Amniotic epithelial cell (primary cell): ENCODE measurements around the gene IGFLR1.
A peak's percentile ranks its signal among the peaks of the same experiment; 100 is the strongest.
"Not testable (repeated sequence)": the region's sequence is repeated elsewhere in the genome, so short reads cannot be mapped to it uniquely, and the experiment has no call there.

Experiments
- DNase-seq: peaks from one replicate; pipeline ENCODE4 v3.0.0-alpha.2; 2010; ENCODE audit warnings: low read depth

The IGFLR1 gene

GRCh38 chr19:35777086-35777841, 35.0 kb upstream of the IGFLR1 start:
- no peak for DNase-seq

DNA sequence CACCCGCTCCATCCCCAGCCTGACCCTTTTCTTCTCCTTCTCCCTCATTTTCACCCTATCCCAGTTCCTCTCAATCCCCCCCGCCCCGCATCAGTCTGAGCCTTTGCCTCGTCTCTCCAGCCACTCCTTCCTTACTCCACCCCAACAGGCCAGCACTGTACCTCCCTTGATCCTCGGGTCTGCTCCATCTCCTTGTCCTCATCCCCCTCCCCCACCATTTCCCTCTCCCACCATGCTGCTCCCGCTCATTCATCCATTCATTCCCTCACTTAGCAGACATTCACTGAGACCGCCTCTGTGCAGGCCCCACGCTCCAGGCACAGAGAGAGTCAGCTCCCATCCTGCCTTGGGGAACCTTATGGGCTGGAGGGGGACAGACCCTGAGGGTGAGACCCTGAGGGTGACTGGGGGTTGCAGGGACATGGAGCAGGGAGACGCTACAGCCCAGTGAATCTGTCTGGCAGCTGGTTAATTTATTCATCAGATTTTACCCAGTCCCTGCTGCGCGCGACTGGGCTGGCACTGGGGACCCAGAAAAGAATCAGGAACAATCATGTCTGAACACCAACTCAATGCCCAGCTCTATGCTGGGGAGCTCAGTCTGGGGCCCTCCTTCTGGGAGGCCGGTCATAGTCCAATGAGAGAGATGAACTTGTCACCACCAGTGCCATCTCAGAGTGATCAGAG, 34.0 kb upstream of the IGFLR1 start:
- no peak for DNase-seq

- DNase-seq = peak; percentile 91
These were observed 33.2 kb upstream of the IGFLR1 start, which contains the start of gene ARHGAP33 for GRCh38 chr19:35775298-35776101. TSS of gene ARHGAP33 (plus strand) at chr19:35775564. CDS start at chr19:35775659, 95 bp downstream.

DNA sequence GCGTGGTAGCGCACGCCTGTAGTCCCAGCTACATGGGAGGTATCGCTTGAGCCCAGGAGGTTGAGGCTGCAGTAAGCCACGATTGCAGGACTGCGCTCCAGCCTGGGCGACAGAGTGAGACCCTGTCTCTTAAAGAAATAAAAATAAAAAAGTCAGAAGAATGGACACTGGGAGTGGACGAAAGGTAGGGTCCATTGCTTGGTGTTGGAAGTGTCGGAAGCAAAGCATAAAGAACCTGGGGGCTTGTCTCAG, 32.7 kb upstream of the IGFLR1 start:
- no peak for DNase-seq

DNA sequence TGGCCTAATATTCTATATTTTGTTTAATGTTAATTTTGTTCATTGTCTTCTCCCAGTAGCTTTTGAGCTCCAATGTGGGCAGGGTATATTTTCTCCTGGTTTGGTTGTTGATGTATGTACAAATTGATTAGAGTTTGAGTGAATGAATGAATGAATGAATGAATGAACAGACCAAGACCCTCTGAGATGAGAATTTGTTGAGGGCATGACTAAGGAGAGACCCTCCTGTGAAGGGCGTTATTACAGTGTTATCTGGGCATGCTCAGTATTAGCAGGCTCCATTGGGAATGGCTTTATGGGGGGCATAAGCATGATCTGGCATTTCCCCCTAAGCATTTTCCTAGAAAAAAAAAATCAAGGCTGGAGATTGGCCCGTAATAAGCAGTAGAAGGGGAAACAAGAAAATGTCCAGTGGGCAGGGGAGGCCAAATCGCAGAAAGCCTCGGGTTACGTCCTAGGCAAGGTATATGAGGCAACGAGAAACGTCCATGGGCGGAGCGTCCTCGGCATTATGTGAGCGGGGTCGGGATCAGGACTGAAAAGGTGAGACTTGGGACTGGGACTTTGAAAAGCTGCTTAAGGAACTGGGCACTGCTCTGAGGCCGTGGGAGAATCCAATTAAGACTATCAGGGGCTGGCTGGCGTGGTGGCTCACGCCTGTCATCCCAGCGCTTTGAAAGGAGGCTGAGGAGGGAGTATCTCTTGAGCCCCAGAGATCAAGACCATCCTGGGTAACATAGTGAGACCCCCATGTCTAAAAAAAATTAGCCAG, 32.2 kb upstream of the IGFLR1 start:
- DNase-seq = no peak

- DNase-seq = peak; percentile 86
These were observed 31.0 kb upstream of the IGFLR1 start for GRCh38 chr19:35773020-35773806.

DNA sequence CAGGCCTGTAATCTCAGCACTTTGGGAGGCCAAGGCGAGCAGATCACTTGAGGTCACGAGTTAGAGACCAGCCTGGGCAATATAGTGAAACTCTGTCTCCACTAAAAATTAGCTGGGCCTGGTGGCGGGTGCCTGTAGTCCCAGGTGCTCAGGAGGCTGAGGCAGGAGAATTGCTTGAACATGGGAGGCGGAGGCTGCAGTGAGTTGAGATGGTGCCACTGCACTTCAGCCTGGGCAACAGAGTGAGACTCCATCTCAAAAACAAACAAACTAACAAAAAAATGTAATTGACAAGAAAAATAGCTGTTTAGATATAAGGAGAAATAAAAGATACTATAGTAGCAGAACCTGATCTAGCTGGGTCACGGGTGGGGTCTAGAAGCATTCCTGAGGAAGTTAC, 30.1 kb upstream of the IGFLR1 start:
- not testable (repeated sequence) for DNase-seq

- no peak for DNase-seq
These were observed 25.8 kb upstream of the IGFLR1 start for GRCh38 chr19:35768082-35768421.

GRCh38 chr19:35767288-35768081, 25.2 kb upstream of the IGFLR1 start:
- peak; percentile 62 for DNase-seq

- DNase-seq = no peak
These were observed 24.4 kb upstream of the IGFLR1 start for GRCh38 chr19:35766571-35767104.

- DNase-seq = no peak
These were observed 22.4 kb upstream of the IGFLR1 start for GRCh38 chr19:35764432-35765315.

DNA sequence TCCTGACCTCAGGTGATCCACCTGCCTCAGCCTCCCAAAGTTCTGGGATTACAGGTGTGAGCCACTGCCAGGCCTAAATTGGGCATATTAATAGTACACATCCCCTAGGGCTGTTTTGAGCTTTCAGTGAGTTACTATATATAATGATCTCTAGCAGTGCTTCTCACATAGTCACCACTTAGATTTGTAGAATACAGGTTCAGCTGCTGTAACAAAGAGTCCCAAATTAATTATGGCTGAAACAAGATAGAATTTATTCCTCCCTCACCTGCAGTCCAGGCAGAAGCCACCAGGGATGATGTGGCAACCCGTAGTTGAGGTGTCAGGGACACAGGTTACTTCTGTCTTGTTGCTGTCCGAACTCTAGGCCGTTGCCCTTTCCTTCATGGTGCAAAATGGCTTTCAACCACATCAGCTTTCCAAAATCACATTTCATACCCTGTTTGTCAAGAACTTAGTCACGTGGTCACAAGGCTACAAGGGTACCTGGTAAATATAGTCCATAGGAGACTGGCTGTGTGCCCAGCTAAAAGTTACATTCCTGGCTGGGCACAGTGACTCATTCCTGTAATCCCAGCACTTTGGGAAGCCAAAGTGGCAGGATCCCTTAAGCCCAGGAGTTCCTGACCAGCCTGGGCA, 18.6 kb upstream of the IGFLR1 start:
- no peak for DNase-seq

- no peak for DNase-seq
These were observed 17.4 kb upstream of the IGFLR1 start for GRCh38 chr19:35759697-35760096.

GRCh38 chr19:35757749-35758608, 15.7 kb upstream of the IGFLR1 start, which contains the start of gene PROSER3:
TSS of gene PROSER3 (plus strand) at chr19:35758176. CDS start at chr19:35758216, 40 bp downstream.
- DNase-seq = peak; percentile 100

DNA sequence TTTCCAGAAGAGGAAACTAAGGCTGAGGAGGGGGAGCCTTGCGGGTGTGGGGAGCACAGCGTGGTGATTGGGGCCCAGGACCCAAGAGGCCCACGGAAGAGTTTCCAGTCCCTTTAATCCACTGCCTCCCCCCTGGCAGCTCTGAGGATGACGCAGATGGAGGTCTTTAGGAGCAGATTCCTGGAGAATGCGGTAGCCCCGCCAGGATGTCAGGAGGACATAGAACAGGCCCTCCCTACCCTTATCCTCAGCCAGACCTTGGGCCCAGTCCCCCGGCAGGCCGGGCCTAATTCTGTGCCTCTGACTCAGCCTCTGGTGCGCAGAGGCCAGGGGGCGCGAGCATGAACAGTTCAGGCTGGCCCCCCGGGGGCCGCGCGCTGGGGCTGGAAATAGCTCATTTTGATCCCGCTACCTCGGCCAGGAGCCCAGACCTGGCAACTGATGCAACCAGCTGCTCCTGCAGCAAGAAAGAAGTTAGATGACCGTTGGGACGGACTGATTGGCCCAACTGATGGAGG, 15.0 kb upstream of the IGFLR1 start:
- peak; percentile 99 for DNase-seq

DNA sequence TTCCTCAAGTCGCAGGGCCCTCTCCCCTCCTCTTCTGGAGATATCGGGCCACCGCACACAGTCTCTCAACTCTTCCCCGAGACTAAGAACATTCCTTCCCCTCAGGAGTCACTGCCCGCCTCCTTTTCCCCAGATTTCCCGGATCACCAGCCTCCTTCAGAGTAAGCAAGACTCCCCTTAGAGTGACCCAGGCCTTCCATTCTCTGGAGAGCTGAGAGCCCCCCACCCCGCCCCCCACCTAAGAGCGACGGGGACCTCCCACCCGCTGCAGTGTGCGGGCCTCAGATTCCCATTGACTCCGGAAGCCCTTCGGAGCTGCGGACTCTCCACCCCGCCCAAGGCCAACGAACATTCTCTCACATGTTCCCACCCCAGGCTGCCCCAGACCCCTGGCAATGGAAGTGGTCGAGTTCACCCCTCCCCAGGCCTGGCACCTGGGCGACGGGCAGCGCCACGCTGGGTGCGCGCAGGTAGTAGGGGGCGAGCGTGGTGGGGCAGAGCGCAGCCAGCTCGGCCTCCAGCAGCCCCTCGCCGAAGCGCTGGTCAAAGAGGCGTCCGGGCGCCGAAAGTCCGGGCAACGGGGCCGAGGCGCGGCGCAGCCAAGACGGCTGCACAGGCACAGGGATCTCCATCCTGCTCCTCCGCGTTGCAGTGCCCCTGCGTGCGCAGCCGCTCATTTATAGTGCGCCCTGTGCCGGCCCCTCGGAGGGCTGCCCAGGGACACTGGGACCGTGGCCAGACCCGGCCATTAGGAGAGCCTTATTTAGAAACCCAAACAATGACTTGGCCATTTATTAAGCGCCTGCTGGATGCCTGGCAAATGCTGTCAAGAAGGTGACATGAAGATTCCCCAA, 14.4 kb upstream of the IGFLR1 start, which contains the start of gene HSPB6:
Gene HSPB6 (minus strand): TSS at position 653 of the 854 bp plus-strand sequence. CDS start 21 bp downstream, at position 632.
- peak; percentile 48 for DNase-seq
